ENCODE results near the gene IKZF5.
A peak's percentile ranks its signal among the peaks of the same experiment; 100 is the strongest.

Gene IKZF5

GRCh38 chr10:123008355-123009104, at the start of gene IKZF5, which contains the start of gene ACADSB:
IKZF5 (minus strand) TSS chr10:123008795; CDS start chr10:122998625, 10,170 bp downstream.
ACADSB (plus strand) TSS chr10:123009006; CDS start chr10:123009030, 24 bp downstream.
- H3K9ac ChIP-seq (ENCODE audit: low read depth, low read length), result peak within 1 kb of the TSS; percentile 88
- peaks cover 19% of the 10 kb centered on the region for H3K27me3 ChIP-seq (ENCODE audit: control insufficient read depth, insufficient read depth, low read length)
- peaks cover 2% of the 10 kb centered on the region; the same call in 1 of the 2 replicates for H3K36me3 ChIP-seq (ENCODE audit: control insufficient read depth, insufficient read depth, low read length)
- H3K4me3 ChIP-seq (ENCODE audit: low read depth, low read length), result peak within 1 kb of the TSS; percentile 96
- H3K27ac ChIP-seq (ENCODE audit: low read depth, low read length), result peak within 1 kb of the TSS; percentile 90
- H3K9me3 ChIP-seq (ENCODE audit: control insufficient read depth, insufficient read depth, low read length), result no peaks in the 10 kb centered on the region
- H3K4me1 ChIP-seq (ENCODE audit: control insufficient read depth, insufficient read depth, low read length), result peaks cover 13% of the 10 kb centered on the region

- no peak overlapping the region for H3K27ac ChIP-seq (ENCODE audit: low read depth, low read length)
- H3K9me3 ChIP-seq (ENCODE audit: control insufficient read depth, insufficient read depth, low read length), result no peaks in the 10 kb centered on the region
- no peaks in the 10 kb centered on the region for H3K4me1 ChIP-seq (ENCODE audit: control insufficient read depth, insufficient read depth, low read length)
- no peak overlapping the region for H3K4me3 ChIP-seq (ENCODE audit: low read depth, low read length)
- H3K27me3 ChIP-seq (ENCODE audit: control insufficient read depth, insufficient read depth, low read length), result no peaks in the 10 kb centered on the region
- H3K9ac ChIP-seq (ENCODE audit: low read depth, low read length), result no peak overlapping the region
- peaks cover 12% of the 10 kb centered on the region for H3K36me3 ChIP-seq (ENCODE audit: control insufficient read depth, insufficient read depth, low read length)
Observed at GRCh38 chr10:123057968-123058367, 49.4 kb upstream of the IKZF5 start.

GRCh38 chr10:123045961-123046731, 37.6 kb upstream of the IKZF5 start:
- H3K4me3 ChIP-seq (ENCODE audit: low read depth, low read length), result no peak overlapping the region
- no peak overlapping the region for H3K27ac ChIP-seq (ENCODE audit: low read depth, low read length)
- no peaks in the 10 kb centered on the region for H3K27me3 ChIP-seq (ENCODE audit: control insufficient read depth, insufficient read depth, low read length)
- H3K4me1 ChIP-seq (ENCODE audit: control insufficient read depth, insufficient read depth, low read length), result 0 out of 2 replicates have a peak, but pooled peaks cover 2% of the 10 kb centered on the region
- H3K36me3 ChIP-seq (ENCODE audit: control insufficient read depth, insufficient read depth, low read length), result peaks cover 41% of the 10 kb centered on the region
- no peak overlapping the region for H3K9ac ChIP-seq (ENCODE audit: low read depth, low read length)
- H3K9me3 ChIP-seq (ENCODE audit: control insufficient read depth, insufficient read depth, low read length), result no peaks in the 10 kb centered on the region

GRCh38 chr10:123044391-123044790, 35.8 kb upstream of the IKZF5 start:
- Histone ChIP-seq H3K36me3 (ENCODE audit: control insufficient read depth, insufficient read depth, low read length) (peaks cover 36% of the 10 kb centered on the region), H3K27me3 (ENCODE audit: control insufficient read depth, insufficient read depth, low read length) (no peaks in the 10 kb centered on the region), H3K9ac (ENCODE audit: low read depth, low read length) (no peak overlapping the region), H3K4me3 (ENCODE audit: low read depth, low read length) (no peak overlapping the region), H3K4me1 (ENCODE audit: control insufficient read depth, insufficient read depth, low read length) (0 out of 2 replicates have a peak, but pooled peaks cover 2% of the 10 kb centered on the region), H3K9me3 (ENCODE audit: control insufficient read depth, insufficient read depth, low read length) (no peaks in the 10 kb centered on the region), H3K27ac (ENCODE audit: low read depth, low read length) (no peak overlapping the region)

GRCh38 chr10:123043409-123043925, 34.9 kb upstream of the IKZF5 start:
- Histone ChIP-seq H3K4me3 (ENCODE audit: low read depth, low read length) (no peak overlapping the region), H3K27me3 (ENCODE audit: control insufficient read depth, insufficient read depth, low read length) (no peaks in the 10 kb centered on the region), H3K27ac (ENCODE audit: low read depth, low read length) (no peak overlapping the region), H3K9me3 (ENCODE audit: control insufficient read depth, insufficient read depth, low read length) (no peaks in the 10 kb centered on the region), H3K36me3 (ENCODE audit: control insufficient read depth, insufficient read depth, low read length) (peaks cover 32% of the 10 kb centered on the region), H3K4me1 (ENCODE audit: control insufficient read depth, insufficient read depth, low read length) (0 out of 2 replicates have a peak, but pooled peaks cover 2% of the 10 kb centered on the region), H3K9ac (ENCODE audit: low read depth, low read length) (no peak overlapping the region)

GRCh38 chr10:123042708-123043408, 34.3 kb upstream of the IKZF5 start:
- 0 out of 2 replicates have a peak, but pooled peaks cover 2% of the 10 kb centered on the region for H3K4me1 ChIP-seq (ENCODE audit: control insufficient read depth, insufficient read depth, low read length)
- H3K27ac ChIP-seq (ENCODE audit: low read depth, low read length), result no peak overlapping the region
- H3K9ac ChIP-seq (ENCODE audit: low read depth, low read length), result no peak overlapping the region
- H3K9me3 ChIP-seq (ENCODE audit: control insufficient read depth, insufficient read depth, low read length), result no peaks in the 10 kb centered on the region
- H3K4me3 ChIP-seq (ENCODE audit: low read depth, low read length), result no peak overlapping the region
- peaks cover 28% of the 10 kb centered on the region for H3K36me3 ChIP-seq (ENCODE audit: control insufficient read depth, insufficient read depth, low read length)
- no peaks in the 10 kb centered on the region for H3K27me3 ChIP-seq (ENCODE audit: control insufficient read depth, insufficient read depth, low read length)

- H3K4me3 ChIP-seq (ENCODE audit: low read depth, low read length), result no peak overlapping the region
- H3K27me3 ChIP-seq (ENCODE audit: control insufficient read depth, insufficient read depth, low read length), result no peaks in the 10 kb centered on the region
- peaks cover 21% of the 10 kb centered on the region for H3K36me3 ChIP-seq (ENCODE audit: control insufficient read depth, insufficient read depth, low read length)
- no peaks in the 10 kb centered on the region for H3K9me3 ChIP-seq (ENCODE audit: control insufficient read depth, insufficient read depth, low read length)
- no peak overlapping the region for H3K27ac ChIP-seq (ENCODE audit: low read depth, low read length)
- H3K4me1 ChIP-seq (ENCODE audit: control insufficient read depth, insufficient read depth, low read length), result 0 out of 2 replicates have a peak, but pooled peaks cover 2% of the 10 kb centered on the region
- no peak overlapping the region for H3K9ac ChIP-seq (ENCODE audit: low read depth, low read length)
Observed at GRCh38 chr10:123039632-123039930, 31.0 kb upstream of the IKZF5 start.

- H3K27me3 ChIP-seq (ENCODE audit: control insufficient read depth, insufficient read depth, low read length), result no peaks in the 10 kb centered on the region
- H3K4me3 ChIP-seq (ENCODE audit: low read depth, low read length), result no peak overlapping the region
- H3K9ac ChIP-seq (ENCODE audit: low read depth, low read length), result no peak overlapping the region
- 0 out of 2 replicates have a peak, but pooled peaks cover 2% of the 10 kb centered on the region for H3K4me1 ChIP-seq (ENCODE audit: control insufficient read depth, insufficient read depth, low read length)
- no peaks in the 10 kb centered on the region for H3K9me3 ChIP-seq (ENCODE audit: control insufficient read depth, insufficient read depth, low read length)
- H3K27ac ChIP-seq (ENCODE audit: low read depth, low read length), result no peak overlapping the region
- peaks cover 15% of the 10 kb centered on the region for H3K36me3 ChIP-seq (ENCODE audit: control insufficient read depth, insufficient read depth, low read length)
Observed at GRCh38 chr10:123038782-123039631, 30.4 kb upstream of the IKZF5 start.

GRCh38 chr10:123035467-123036086, 27.0 kb upstream of the IKZF5 start:
- Histone ChIP-seq H3K4me1 (ENCODE audit: control insufficient read depth, insufficient read depth, low read length) (no peaks in the 10 kb centered on the region), H3K27me3 (ENCODE audit: control insufficient read depth, insufficient read depth, low read length) (no peaks in the 10 kb centered on the region), H3K9ac (ENCODE audit: low read depth, low read length) (no peak overlapping the region), H3K4me3 (ENCODE audit: low read depth, low read length) (no peak overlapping the region), H3K36me3 (ENCODE audit: control insufficient read depth, insufficient read depth, low read length) (peaks cover 11% of the 10 kb centered on the region; the same call in 1 of the 2 replicates), H3K27ac (ENCODE audit: low read depth, low read length) (no peak overlapping the region), H3K9me3 (ENCODE audit: control insufficient read depth, insufficient read depth, low read length) (no peaks in the 10 kb centered on the region)

GRCh38 chr10:123034332-123034731, 25.7 kb upstream of the IKZF5 start:
- H3K9me3 ChIP-seq (ENCODE audit: control insufficient read depth, insufficient read depth, low read length), result no peaks in the 10 kb centered on the region
- no peak overlapping the region for H3K27ac ChIP-seq (ENCODE audit: low read depth, low read length)
- no peaks in the 10 kb centered on the region for H3K4me1 ChIP-seq (ENCODE audit: control insufficient read depth, insufficient read depth, low read length)
- no peaks in the 10 kb centered on the region for H3K27me3 ChIP-seq (ENCODE audit: control insufficient read depth, insufficient read depth, low read length)
- H3K9ac ChIP-seq (ENCODE audit: low read depth, low read length), result no peak overlapping the region
- peaks cover 8% of the 10 kb centered on the region; the same call in 1 of the 2 replicates for H3K36me3 ChIP-seq (ENCODE audit: control insufficient read depth, insufficient read depth, low read length)
- H3K4me3 ChIP-seq (ENCODE audit: low read depth, low read length), result no peak overlapping the region
